ENCODE results near the gene TPCN1.

GRCh38 chr12:113290506-113290905, 69.2 kb downstream of the TPCN1 start:
- TF ChIP-seq CTCF (IDR thresholded peaks at IDR 0.05; ENCODE audit: insufficient read depth, low read depth, low read length) (no peak), EZH2 (IDR thresholded peaks at IDR 0.05; ENCODE audit: insufficient read depth, low read length) (no peak)
